Aorta (tissue), 5 donors: ENCODE results near the gene GRHL3. TPM values are rescaled to one million over a fixed set of nuclear protein-coding genes. Genes with fewer than 3 reads are reported as not detected.
"Not testable (repeated sequence)": the region's sequence is repeated elsewhere in the genome, so short reads cannot be mapped to it uniquely, and the experiment has no call there.

Experiments
- ATAC-seq: fragments of 200-7000 bp; cut with Tn5 transposase; one replicate; pipeline ENCODE4 v1.9.1; 2022; ENCODE audit warnings: moderate library complexity; ENCODE audit not compliant: low FRiP score
- DNase-seq, 2 donors: peaks; one replicate each; pipeline ENCODE4 v3.0.0-alpha.2; 2020
- H3K27ac ChIP-seq, 2 donors: one replicate each; pipeline ENCODE4 v1.5.1; 2013; ENCODE audit warnings: low read length in 2 of 2, mild to moderate bottlenecking in 2 of 2, moderate library complexity in 2 of 2, control low read depth in 1 of 2, inconsistent platforms in 1 of 2, low read depth in 1 of 2
- H3K27me3 ChIP-seq, 2 donors: one replicate each; pipeline ENCODE4 v1.6.1; 2013; ENCODE audit warnings: control low read depth in 1 of 2, low read length in 1 of 2, mild to moderate bottlenecking in 1 of 2, moderate library complexity in 1 of 2; ENCODE audit not compliant: insufficient read depth in 2 of 2, control insufficient read depth in 1 of 2
- H3K36me3 ChIP-seq, 2 donors: one replicate each; pipeline ENCODE4 v1.6.1; 2013; ENCODE audit warnings: control low read depth in 1 of 2, low read length in 1 of 2, mild to moderate bottlenecking in 1 of 2; ENCODE audit not compliant: insufficient read depth in 2 of 2, control insufficient read depth in 1 of 2
- H3K4me1 ChIP-seq, 2 donors: one replicate each; pipeline ENCODE4 v1.6.1; 2013; ENCODE audit warnings: low read length in 2 of 2, control low read depth in 1 of 2, mild to moderate bottlenecking in 1 of 2, moderate library complexity in 1 of 2; ENCODE audit not compliant: insufficient read depth in 2 of 2, control insufficient read depth in 1 of 2
- H3K4me3 ChIP-seq, 2 donors: one replicate each; pipeline ENCODE4 v1.5.1; 2013; ENCODE audit warnings: low read length in 2 of 2, control low read depth in 1 of 2, mild to moderate bottlenecking in 1 of 2
- H3K9me3 ChIP-seq: one replicate; pipeline ENCODE4 v1.6.1; 2013; ENCODE audit warnings: mild to moderate bottlenecking, low read length; ENCODE audit not compliant: control insufficient read depth
- WGBS, 2 donors: extraction: QIAGEN DNeasy Blood & Tissue Kit; methylation state at CpG; one replicate each; pipeline ENCODE4 v1.1.7; 2013; 5-methylcytosine and 5-hydroxymethylcytosine counted together
- intact Hi-C, 2 donors: fragments of 100-400 bp; cut with DNase I; formaldehyde crosslinking; loops; one replicate each; pipeline versions ENCODE4 v1.14.2 to v1.15.0; 2022
- long read RNA-seq, 2 donors: library from polyadenylated mRNA; unstranded; transcript quantifications; one replicate each; pipeline ENCODE4 v2.0.0, GENCODE V29; 2020 to 2021
- polyA plus RNA-seq, 2 donors: library from polyadenylated mRNA; stranded (reverse); fragments of 200-250 nt; gene quantifications; one replicate each; pipeline ENCODE4 v1.2.3, GENCODE V29; 2013
- total RNA-seq, 2 donors: library from RNA; stranded (reverse); fragmentation: NEBNext Ultra II Directional; extraction: Animal tissue kit (Norgen Biotek cat#: 25700); gene quantifications; one replicate each; pipeline ENCODE4 v1.2.1, GENCODE V29; 2021
- donor health status: healthy with polysubstance abuse.
- donor health status: Bipolar disorder and iron deficiency.
- donor health status: DM: no; HTN: no; CAD: no.
- donor health status: DM: no; HTN: no; CAD: no.
- donor health status: DM: yes; HTN: yes; CAD: no.

Gene GRHL3
- not detected for total RNA-seq
- polyA plus RNA-seq: under 1 TPM in 1 of 2 donors, not detected in 1; 0.08 TPM
- long read RNA-seq, donor 1, partial matches to known transcripts: 0 of 2 reads
- long read RNA-seq, donor 1, other reads (novel, unspliced or antisense): 2 of 2 reads
- long read RNA-seq, donor 2, partial matches to known transcripts: 0 of 1 reads
- long read RNA-seq, donor 2, other reads (novel, unspliced or antisense): 1 of 1 reads

GRCh38 chr1:24319312-24319863, at the start of gene GRHL3:
TSS of gene GRHL3 (plus strand) at chr1:24319357. CDS start at chr1:24319552, 195 bp downstream.
- Histone ChIP-seq H3K4me3 (no peak within 1 kb of the TSS), H3K36me3 (no peaks in the 10 kb centered on the region), H3K27ac (no peak within 1 kb of the TSS), H3K4me1 (no peaks in the 10 kb centered on the region), H3K27me3 (no peaks in the 10 kb centered on the region), H3K9me3 (no peaks in the 10 kb centered on the region)
- intact Hi-C loops: no loop called here
- WGBS, 2 donors: 6 to 9% methylated on average over 21 of the region's 21 CpGs
- DNase-seq: no peak
- no peak for ATAC-seq

- H3K4me3 ChIP-seq, DNase-seq, H3K27me3 ChIP-seq, intact Hi-C loops, H3K9me3 ChIP-seq, H3K36me3 ChIP-seq, H3K27ac ChIP-seq, H3K4me1 ChIP-seq, ATAC-seq: not testable (repeated sequence)
- WGBS, 2 donors: 81 to 85% methylated on average over 20 of the region's 20 CpGs
These were observed 44.7 kb upstream of the GRHL3 start for GRCh38 chr1:24274203-24275103.

GRCh38 chr1:24275104-24275410, 44.1 kb upstream of the GRHL3 start:
- Histone ChIP-seq H3K9me3 (no peaks in the 10 kb centered on the region), H3K27ac (no peak overlapping the region), H3K4me3 (no peak overlapping the region), H3K27me3 (no peaks in the 10 kb centered on the region), H3K36me3 (no peaks in the 10 kb centered on the region), H3K4me1 (no peaks in the 10 kb centered on the region)
- intact Hi-C loops: no loop called here
- DNase-seq (no peak), ATAC-seq (no peak)
- WGBS, 2 donors: 0 to 6% methylated on average over 2 of the region's 2 CpGs

GRCh38 chr1:24275510-24275909, 43.6 kb upstream of the GRHL3 start:
- H3K4me3 ChIP-seq: no peak overlapping the region
- H3K36me3 ChIP-seq: no peaks in the 10 kb centered on the region
- 83 to 86% methylated on average over 5 of the region's 5 CpGs for WGBS, 2 donors
- ATAC-seq (no peak), DNase-seq (no peak)
- no peak overlapping the region for H3K27ac ChIP-seq
- no peaks in the 10 kb centered on the region for H3K9me3 ChIP-seq
- H3K4me1 ChIP-seq: no peaks in the 10 kb centered on the region
- intact Hi-C loops: no loop called here
- H3K27me3 ChIP-seq: no peaks in the 10 kb centered on the region

GRCh38 chr1:24276791-24277190, 42.4 kb upstream of the GRHL3 start:
- Histone ChIP-seq H3K27ac (no peak overlapping the region), H3K9me3 (no peaks in the 10 kb centered on the region), H3K27me3 (no peaks in the 10 kb centered on the region), H3K36me3 (no peaks in the 10 kb centered on the region), H3K4me1 (no peaks in the 10 kb centered on the region), H3K4me3 (no peak overlapping the region)
- intact Hi-C loops: no loop called here
- ATAC-seq (no peak), DNase-seq (no peak)
- WGBS, 2 donors: 61 to 68% methylated on average over 6 of the region's 6 CpGs

GRCh38 chr1:24277420-24278169, 41.6 kb upstream of the GRHL3 start:
- DNase-seq: no peak
- Histone ChIP-seq H3K36me3 (no peaks in the 10 kb centered on the region), H3K27me3 (no peaks in the 10 kb centered on the region), H3K4me3 (no peak overlapping the region), H3K9me3 (no peaks in the 10 kb centered on the region), H3K27ac (no peak overlapping the region), H3K4me1 (no peaks in the 10 kb centered on the region)
- WGBS, 2 donors: 61 to 64% methylated on average over 12 of the region's 12 CpGs
- ATAC-seq: no peak
- intact Hi-C loops: no loop called here

GRCh38 chr1:24278726-24279125, 40.4 kb upstream of the GRHL3 start:
- Histone ChIP-seq H3K27ac (no peak overlapping the region), H3K4me1 (no peaks in the 10 kb centered on the region), H3K9me3 (no peaks in the 10 kb centered on the region), H3K27me3 (no peaks in the 10 kb centered on the region), H3K4me3 (no peak overlapping the region), H3K36me3 (no peaks in the 10 kb centered on the region)
- intact Hi-C loops: no loop called here
- DNase-seq (no peak), ATAC-seq (no peak)
- WGBS, 2 donors: 72 to 79% methylated on average over 3 of the region's 3 CpGs

GRCh38 chr1:24279590-24280232, 39.4 kb upstream of the GRHL3 start:
- 77 to 82% methylated on average over 5 of the region's 5 CpGs for WGBS, 2 donors
- Histone ChIP-seq H3K9me3 (no peaks in the 10 kb centered on the region), H3K36me3 (no peaks in the 10 kb centered on the region), H3K27me3 (no peaks in the 10 kb centered on the region), H3K4me3 (no peak overlapping the region), H3K4me1 (no peaks in the 10 kb centered on the region), H3K27ac (no peak overlapping the region)
- no peak for ATAC-seq
- DNase-seq: no peak
- intact Hi-C loops: no loop called here
